Measurements from ENCODE around the gene BRD1.

Gene BRD1

DNA sequence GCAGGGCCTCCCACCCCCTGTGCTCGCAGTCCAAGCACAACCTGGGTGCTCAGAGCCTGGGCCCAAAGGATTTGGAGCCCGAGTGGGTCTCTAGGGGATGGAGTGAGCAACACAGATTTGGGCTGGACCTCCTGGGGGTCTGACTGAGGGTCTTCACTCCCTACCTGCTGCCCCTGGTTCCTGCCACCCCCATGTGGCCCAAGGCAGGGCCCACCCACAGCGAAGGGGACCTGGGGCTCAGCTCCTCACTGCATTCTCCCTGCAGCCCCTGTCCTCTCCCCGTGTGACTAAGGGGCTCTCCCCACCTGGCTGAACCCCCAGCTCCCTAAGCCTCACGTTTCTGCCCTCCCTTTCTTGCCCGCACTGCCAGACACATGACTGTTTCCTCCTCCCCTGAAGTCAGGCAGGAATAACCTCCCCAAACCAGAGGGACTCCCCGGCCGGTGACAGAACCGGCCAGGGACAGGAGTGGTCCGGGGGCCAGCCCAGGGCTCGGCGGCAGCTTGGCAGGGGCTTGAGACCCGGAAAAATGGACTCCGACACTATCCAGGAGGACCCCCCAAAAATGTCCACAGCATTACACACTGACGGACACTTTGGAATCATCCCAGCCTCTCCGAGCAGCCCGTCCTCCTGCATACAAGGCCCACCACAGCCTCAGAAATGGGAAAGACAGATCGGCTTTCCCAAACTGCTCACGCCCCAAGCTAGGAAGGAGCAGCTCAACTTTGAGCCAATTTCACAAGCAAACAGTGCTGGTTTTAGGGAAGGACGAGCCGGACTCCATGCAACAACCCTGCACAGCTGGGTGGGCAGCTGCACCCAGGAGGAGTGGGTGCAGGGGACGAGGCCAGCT lies 57.8 kb downstream of the BRD1 start:
- Histone ChIP-seq H3K27me3 (ENCODE audit: insufficient read depth, poor library complexity, severe bottlenecking) (no peaks in the 10 kb centered on the region), H3K4me3 (replicated peaks; ENCODE audit: insufficient read depth, low read length) (no peak overlapping the region), H3K27ac (replicated peaks) (no peak overlapping the region)
- no peak for DNase-seq (ENCODE audit: low read depth in 1 of 2, low spot score in 1 of 2)
- TF ChIP-seq REST (IDR thresholded peaks at IDR 0.05; ENCODE audit: insufficient replicate concordance, low read depth) (no peak), GABPA (IDR thresholded peaks at IDR 0.05; ENCODE audit: low read depth) (no peak), SPI1 (IDR thresholded peaks at IDR 0.05; ENCODE audit: borderline replicate concordance, low read depth) (no peak), POLR2AphosphoS5 (IDR thresholded peaks at IDR 0.05; ENCODE audit: low read depth) (no peak)
- TF ChIP-seq, protein P1, sequence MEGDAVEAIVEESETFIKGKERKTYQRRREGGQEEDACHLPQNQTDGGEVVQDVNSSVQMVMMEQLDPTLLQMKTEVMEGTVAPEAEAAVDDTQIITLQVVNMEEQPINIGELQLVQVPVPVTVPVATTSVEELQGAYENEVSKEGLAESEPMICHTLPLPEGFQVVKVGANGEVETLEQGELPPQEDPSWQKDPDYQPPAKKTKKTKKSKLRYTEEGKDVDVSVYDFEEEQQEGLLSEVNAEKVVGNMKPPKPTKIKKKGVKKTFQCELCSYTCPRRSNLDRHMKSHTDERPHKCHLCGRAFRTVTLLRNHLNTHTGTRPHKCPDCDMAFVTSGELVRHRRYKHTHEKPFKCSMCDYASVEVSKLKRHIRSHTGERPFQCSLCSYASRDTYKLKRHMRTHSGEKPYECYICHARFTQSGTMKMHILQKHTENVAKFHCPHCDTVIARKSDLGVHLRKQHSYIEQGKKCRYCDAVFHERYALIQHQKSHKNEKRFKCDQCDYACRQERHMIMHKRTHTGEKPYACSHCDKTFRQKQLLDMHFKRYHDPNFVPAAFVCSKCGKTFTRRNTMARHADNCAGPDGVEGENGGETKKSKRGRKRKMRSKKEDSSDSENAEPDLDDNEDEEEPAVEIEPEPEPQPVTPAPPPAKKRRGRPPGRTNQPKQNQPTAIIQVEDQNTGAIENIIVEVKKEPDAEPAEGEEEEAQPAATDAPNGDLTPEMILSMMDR (IDR thresholded peaks at IDR 0.05; ENCODE audit: insufficient read depth, low read length): no peak

- H3K4me3 ChIP-seq (replicated peaks; ENCODE audit: insufficient read depth, low read length): no peak overlapping the region
- TF ChIP-seq REST (IDR thresholded peaks at IDR 0.05; ENCODE audit: insufficient replicate concordance, low read depth) (no peak), GABPA (IDR thresholded peaks at IDR 0.05; ENCODE audit: low read depth) (no peak), POLR2AphosphoS5 (IDR thresholded peaks at IDR 0.05; ENCODE audit: low read depth) (no peak), SPI1 (IDR thresholded peaks at IDR 0.05; ENCODE audit: borderline replicate concordance, low read depth) (no peak)
- no peaks in the 10 kb centered on the region for H3K27me3 ChIP-seq (ENCODE audit: insufficient read depth, poor library complexity, severe bottlenecking)
- DNase-seq (ENCODE audit: low read depth in 1 of 2, low spot score in 1 of 2): no peak
- H3K27ac ChIP-seq (replicated peaks): no peak overlapping the region
Observed at GRCh38 chr22:49768951-49769690, 58.6 kb downstream of the BRD1 start.

DNA sequence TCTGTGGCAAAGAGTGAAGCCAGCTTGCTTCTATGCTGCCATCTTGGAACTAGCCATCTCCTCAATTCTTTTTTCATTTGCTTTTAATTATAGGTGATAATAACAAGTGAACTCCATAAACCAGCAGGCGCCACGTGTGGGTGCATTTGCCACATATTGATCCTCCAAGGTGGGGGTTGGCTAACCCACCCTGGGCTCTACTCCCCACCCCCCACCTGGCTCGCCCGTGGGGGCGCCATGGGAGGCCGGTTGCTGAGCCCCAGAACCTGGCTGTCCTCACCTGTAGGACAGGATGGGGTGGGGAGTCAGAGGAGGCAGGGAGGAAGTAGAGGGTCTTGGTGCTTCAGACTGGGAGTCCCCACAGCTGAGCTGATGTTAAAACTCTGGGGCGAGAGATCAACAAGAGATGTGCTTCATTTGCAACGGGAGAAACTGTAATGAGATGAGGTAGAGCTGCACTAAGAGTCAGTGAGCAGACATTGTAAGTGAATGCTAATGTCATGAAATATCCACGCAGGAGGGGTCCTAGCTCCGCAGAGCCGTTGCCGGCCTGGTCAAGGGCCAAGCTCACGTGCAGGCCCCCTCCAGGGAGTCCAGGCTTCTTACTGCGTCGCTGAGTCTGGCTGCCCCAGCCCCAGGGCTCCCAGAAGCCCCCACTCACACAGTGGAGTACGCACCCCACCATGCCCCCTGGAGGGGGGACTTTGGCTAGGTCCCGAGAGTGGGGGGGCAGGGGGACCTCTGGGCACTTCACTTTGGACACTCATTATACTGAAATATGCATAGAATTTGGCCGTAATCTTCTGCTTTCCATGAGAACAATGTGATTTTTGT lies 59.4 kb downstream of the BRD1 start:
- TF ChIP-seq REST (IDR thresholded peaks at IDR 0.05; ENCODE audit: insufficient replicate concordance, low read depth) (no peak), GABPA (IDR thresholded peaks at IDR 0.05; ENCODE audit: low read depth) (no peak)

More for the DNA sequence above, 59.4 kb downstream of the BRD1 start:
- Histone ChIP-seq H3K4me3 (replicated peaks; ENCODE audit: insufficient read depth, low read length) (no peak overlapping the region), H3K27ac (replicated peaks) (no peak overlapping the region), H3K27me3 (ENCODE audit: insufficient read depth, poor library complexity, severe bottlenecking) (no peaks in the 10 kb centered on the region)
- DNase-seq (ENCODE audit: low read depth in 1 of 2, low spot score in 1 of 2): no peak
